SK-N-SH (cell line): ENCODE data around the gene CDC16. TPM values are rescaled to one million over a fixed set of nuclear protein-coding genes. Genes with fewer than 3 reads are reported as not detected.
A peak's percentile ranks its signal among the peaks of the same experiment; 100 is the strongest.

Source experiments
- CTCF ChIA-PET: fragments of 300-600, 350-600 bp; formaldehyde crosslinking; extraction: SDS; loops from one replicate; lab custom pipeline; 2021; lab: Yijun Ruan, JAX
- POLR2A ChIA-PET: fragments of 350-600 bp; sonication (Branson Sonifier 250); formaldehyde crosslinking; extraction: SDS; loops from one replicate; lab custom pipeline; 2020; ENCODE audit warnings: antibody characterized with exemption, inconsistent platforms; lab: Yijun Ruan, JAX
- DNase-seq: peaks from one replicate; pipeline ENCODE4 v3.0.0; 2012
- H2AFZ ChIP-seq: fragments of 200-600 bp; sonication (generic); 2 replicates; pipeline ENCODE4 v1.8.1; 2016; ENCODE audit warnings: antibody characterized with exemption, mild to moderate bottlenecking, low read depth
- H3F3A ChIP-seq: fragments of 200-600 bp; sonication (generic); replicated peaks from 2 replicates; pipeline ENCODE3; 2016; ENCODE audit warnings: antibody characterized with exemption, mild to moderate bottlenecking; ENCODE audit not compliant: insufficient read depth
- H3K27ac ChIP-seq, 2 experiments: fragments of 200-500 bp in 1 of 2; fragments of 200-600 bp in 1 of 2; sonication (Bioruptor generic) in 1 of 2; sonication (generic), shearing (Covaris generic) in 1 of 2; 2 replicates each; pipeline versions ENCODE4 v1.5.1 to v1.6.1; 2014 to 2016; ENCODE audit warnings: low read depth in 2 of 2, inconsistent platforms in 1 of 2, low read length in 1 of 2, mild to moderate bottlenecking in 1 of 2, mixed read lengths in 1 of 2
- H3K27me3 ChIP-seq: fragments of 200-600 bp; sonication (generic), shearing (Covaris generic); 2 replicates; pipeline ENCODE4 v1.6.1; 2016; ENCODE audit warnings: mixed run types; ENCODE audit not compliant: insufficient read depth
- H3K36me3 ChIP-seq, 2 experiments: fragments of 200-500 bp in 1 of 2; fragments of 200-600 bp in 1 of 2; sonication (Bioruptor generic) in 1 of 2; sonication (generic) in 1 of 2; replicated peaks in 1 of 2; 2 replicates each; pipeline versions ENCODE3 to v1.5.1; 2014 to 2016; ENCODE audit warnings: low read length in 1 of 2, mild to moderate bottlenecking in 1 of 2; ENCODE audit not compliant: insufficient read depth in 2 of 2, control insufficient read depth in 1 of 2
- H3K4me1 ChIP-seq, 2 experiments: fragments of 200-500 bp in 1 of 2; fragments of 200-600 bp in 1 of 2; sonication (Bioruptor generic) in 1 of 2; sonication (generic), shearing (Covaris generic) in 1 of 2; 2 replicates each; pipeline versions ENCODE4 v1.5.1 to v1.6.1; 2014 to 2016; ENCODE audit warnings: low read depth in 1 of 2, low read length in 1 of 2, mixed run types in 1 of 2; ENCODE audit not compliant: insufficient read depth in 2 of 2, control insufficient read depth in 1 of 2
- H3K4me2 ChIP-seq: fragments of 200-600 bp; sonication (generic), shearing (Covaris generic); 2 replicates; pipeline ENCODE4 v1.6.1; 2017; ENCODE audit warnings: mixed run types
- H3K4me3 ChIP-seq, 2 experiments: fragments of 200-500 bp in 1 of 2; fragments of 200-600 bp in 1 of 2; sonication (Bioruptor generic) in 1 of 2; sonication (generic), shearing (Covaris generic) in 1 of 2; 2 replicates each; pipeline versions ENCODE4 v1.5.1 to v1.8.1; 2014 to 2016; ENCODE audit warnings: low read depth in 2 of 2, inconsistent platforms in 1 of 2, low read length in 1 of 2, mild to moderate bottlenecking in 1 of 2, mixed read lengths in 1 of 2, moderate library complexity in 1 of 2
- H3K79me2 ChIP-seq: fragments of 200-600 bp; sonication (generic); 2 replicates; pipeline ENCODE4 v1.8.1; 2017; ENCODE audit warnings: mild to moderate bottlenecking; ENCODE audit not compliant: insufficient read depth
- H3K9ac ChIP-seq: fragments of 200-600 bp; sonication (generic); 2 replicates; pipeline ENCODE4 v1.6.1; 2017; ENCODE audit warnings: mixed run types
- H3K9me2 ChIP-seq: fragments of 200-600 bp; sonication (generic); 2 replicates; pipeline ENCODE4 v1.6.1; 2017; ENCODE audit warnings: mixed run types
- H3K9me3 ChIP-seq: fragments of 200-600 bp; sonication (generic); 2 replicates; pipeline ENCODE4 v1.6.1; 2017; ENCODE audit warnings: mixed run types, mild to moderate bottlenecking, moderate library complexity
- H4K20me1 ChIP-seq: fragments of 200-600 bp; sonication (generic); 2 replicates; pipeline ENCODE4 v1.6.1; 2017; ENCODE audit warnings: mild to moderate bottlenecking, mixed run types; ENCODE audit not compliant: insufficient read depth
- EZH2phosphoT487 ChIP-seq: fragments of 200-600 bp; sonication (generic); IDR thresholded peaks from 2 replicates; pipeline ENCODE4 v1.6.1; 2017; ENCODE audit warnings: low read depth, mixed run types, mild to moderate bottlenecking, antibody characterized with exemption, moderate library complexity, borderline replicate concordance
- FOSL2 ChIP-seq: IDR thresholded peaks from 2 replicates; pipeline ENCODE4 v1.4.0; 2012; ENCODE audit warnings: low read depth, mild to moderate bottlenecking, moderate library complexity, borderline replicate concordance
- FOXJ3 ChIP-seq: sonication (generic); formaldehyde crosslinking; IDR thresholded peaks from 2 replicates; pipeline ENCODE4 v1.5.1; 2020; ENCODE audit warnings: mild to moderate bottlenecking, missing genetic modification reagents
- FOXM1 ChIP-seq: IDR thresholded peaks from 2 replicates; pipeline ENCODE4 v1.4.0; 2012; ENCODE audit warnings: low read depth, mild to moderate bottlenecking
- GABPA ChIP-seq: IDR thresholded peaks from 2 replicates; pipeline ENCODE4 v1.4.0; 2012; ENCODE audit warnings: low read depth, mild to moderate bottlenecking
- GATA2 ChIP-seq: sonication (generic); formaldehyde crosslinking; IDR thresholded peaks from 2 replicates; pipeline ENCODE4 v1.5.0; 2020; ENCODE audit warnings: mild to moderate bottlenecking, missing genetic modification reagents
- IRF3 ChIP-seq: fragments of 150-350 bp; IDR thresholded peaks from 2 replicates; pipeline ENCODE4 v1.6.1; 2016; ENCODE audit warnings: mild to moderate bottlenecking, low read depth, low read length
- MEF2A ChIP-seq: IDR thresholded peaks from 2 replicates; pipeline ENCODE4 v1.4.0; 2012; ENCODE audit warnings: low read depth, borderline replicate concordance
- MXI1 ChIP-seq: IDR thresholded peaks from 2 replicates; pipeline ENCODE4 v1.6.1; 2012; ENCODE audit warnings: mild to moderate bottlenecking, low read depth, low read length, improper control_type of control experiment
- NFIC ChIP-seq: IDR thresholded peaks from 2 replicates; pipeline ENCODE4 v1.4.0; 2012; ENCODE audit warnings: borderline replicate concordance
- PBX3 ChIP-seq: IDR thresholded peaks from 2 replicates; pipeline ENCODE4; 2012
- RFX5 ChIP-seq: IDR thresholded peaks from 2 replicates; pipeline ENCODE4 v1.6.1; 2012; ENCODE audit warnings: mild to moderate bottlenecking, improper control_type of control experiment, low read length
- RXRA ChIP-seq: IDR thresholded peaks from 2 replicates; pipeline ENCODE4 v1.4.0; 2012; ENCODE audit warnings: low read depth, mild to moderate bottlenecking, borderline replicate concordance
- TEAD4 ChIP-seq: IDR thresholded peaks from 2 replicates; pipeline ENCODE4 v1.4.0; 2012; ENCODE audit warnings: mild to moderate bottlenecking, borderline replicate concordance; ENCODE audit not compliant: insufficient read depth
- YY1 ChIP-seq: IDR thresholded peaks from 2 replicates; pipeline ENCODE4 v1.4.0; 2012; ENCODE audit warnings: low read depth, mild to moderate bottlenecking
- WGBS: methylation state at CpG from one replicate; pipeline ENCODE4 v1.1.6; 2017; ENCODE audit warnings: low lambda C conversion rate; 5-methylcytosine and 5-hydroxymethylcytosine counted together
- polyA plus RNA-seq, 3 experiments: library from polyadenylated mRNA; depleted of rRNA; stranded (reverse); fragments of >200 nt; gene quantifications; 2 replicates each; pipeline ENCODE4 v1.2.3, GENCODE V29; 2012

Gene CDC16
- polyA plus RNA-seq, 1 of the 3 experiments (the other 2 are of a cell fraction), result 56.9 TPM

- H3K4me3 ChIP-seq, result no peak overlapping the region
- H3K79me2 ChIP-seq, result peaks cover 95% of the 10 kb centered on the region
- H3K9ac ChIP-seq, result no peak overlapping the region
- TF ChIP-seq FOXM1, result no peak
- no peak for TF ChIP-seq MEF2A
- TF ChIP-seq GABPA, result no peak
- TF ChIP-seq PBX3, result no peak
- no peak for TF ChIP-seq YY1
- TF ChIP-seq MXI1, result no peak
- TF ChIP-seq GATA2 (CRISPR knock-in tag), result no peak
- TF ChIP-seq IRF3, result no peak
- TF ChIP-seq EZH2phosphoT487, result no peak
- no peak for TF ChIP-seq RFX5
- TF ChIP-seq NFIC, result no peak
- no peak for TF ChIP-seq RXRA
- H3K9me3 ChIP-seq, result no peaks in the 10 kb centered on the region
- no peaks in the 10 kb centered on the region for H3K9me2 ChIP-seq
- ChIA-PET CTCF (interaction anchor here (1.3 kb wide), 1 partner anchor 21 kb away, joined by 3 read pairs; no protein-coding TSS in a partner anchor), POLR2A (no interaction called here)
- H3K27ac ChIP-seq, result peak overlapping the region in 1 of 2 experiments; percentile 24; a peak in 1 of 4 replicates
- H2AFZ ChIP-seq, result no peak overlapping the region
- peaks cover 33 to 44% of the 10 kb centered on the region in 2 experiments for H3K36me3 ChIP-seq
- H3K27me3 ChIP-seq, result no peaks in the 10 kb centered on the region
- H3K4me2 ChIP-seq, result peak overlapping the region; percentile 20; the same call in 1 of the 2 replicates
- H3F3A ChIP-seq, result peaks cover 9% of the 10 kb centered on the region
- H3K4me1 ChIP-seq, result peaks cover 6 to 16% of the 10 kb centered on the region in 2 experiments; a peak in 3 of 4 replicates
- WGBS, result 84% methylated on average over 3 of the region's 3 CpGs
- no peak for DNase-seq
- peaks cover 52% of the 10 kb centered on the region for H4K20me1 ChIP-seq
These were observed 84.8 kb downstream of the CDC16 start for GRCh38 chr13:114319441-114319913.

- no peak overlapping the region for H3K9ac ChIP-seq
- H3K27me3 ChIP-seq, result no peaks in the 10 kb centered on the region
- no peak overlapping the region for H3K4me2 ChIP-seq
- peaks cover 51% of the 10 kb centered on the region for H4K20me1 ChIP-seq
- no peak overlapping the region for H3K27ac ChIP-seq
- peaks cover 97% of the 10 kb centered on the region for H3K79me2 ChIP-seq
- H3F3A ChIP-seq, result peaks cover 5% of the 10 kb centered on the region
- no peak overlapping the region for H3K4me3 ChIP-seq
- H3K36me3 ChIP-seq, result peaks cover 39 to 49% of the 10 kb centered on the region in 2 experiments
- DNase-seq, result no peak
- H3K4me1 ChIP-seq, result peaks cover 6 to 16% of the 10 kb centered on the region in 2 experiments; a peak in 3 of 4 replicates
- no peaks in the 10 kb centered on the region for H3K9me3 ChIP-seq
- H2AFZ ChIP-seq, result no peak overlapping the region
- CTCF ChIA-PET, result no interaction called here
- H3K9me2 ChIP-seq, result no peaks in the 10 kb centered on the region
- POLR2A ChIA-PET, result no interaction called here
- TF ChIP-seq FOXM1 (no peak), FOXJ3 (CRISPR knock-in tag) (no peak), FOSL2 (no peak), YY1 (no peak), PBX3 (no peak), MEF2A (no peak), TEAD4 (no peak)
- TF ChIP-seq, all 33 proteins: peak for 0
These were observed 85.4 kb downstream of the CDC16 start for GRCh38 chr13:114320065-114320464.
